Naive thymus-derived CD8-positive, alpha-beta T cell (primary cell): ENCODE data around the gene A1CF. TPM values are rescaled to one million over a fixed set of nuclear protein-coding genes. Genes with fewer than 3 reads are reported as not detected.
"Not testable (repeated sequence)": the region's sequence is repeated elsewhere in the genome, so short reads cannot be mapped to it uniquely, and the experiment has no call there.

ENCODE experiments used
- ATAC-seq, 2 donors: fragments of 150-1000 bp; cut with Tn5 transposase in 1 of 2; sonication (Bioruptor Pico), chemical (Tn5 transposase) in 1 of 2; 1 replicate in 1 of 2; 2 replicates in 1 of 2; pipeline ENCODE4 v1.10.0; 2021; ENCODE audit warnings: mild to moderate bottlenecking in 2 of 2, moderate library complexity in 2 of 2
- POLR2A ChIA-PET: fragments of 350-600 bp; sonication (Branson Sonifier 250); formaldehyde crosslinking; loops from one replicate; lab custom pipeline; 2021; ENCODE audit warnings: antibody characterized with exemption; lab: Charles Lee
- DNase-seq, 10 donors: peaks; one replicate each; pipeline versions ENCODE4 v3.0.0 to v3.0.0-alpha.2; 2020 to 2022
- H3K27ac Mint-ChIP-seq, 10 donors: one replicate each; pipeline ENCODE4 v1.8.0; 2020 to 2022; ENCODE audit warnings: mild to moderate bottlenecking in 10 of 10, mixed read lengths in 10 of 10, moderate library complexity in 4 of 10, inconsistent platforms in 1 of 10
- H3K27me3 Mint-ChIP-seq, 5 donors: one replicate each; pipeline ENCODE4 v1.8.0; 2021 to 2022; ENCODE audit warnings: mixed read lengths in 5 of 5
- H3K36me3 Mint-ChIP-seq, 3 donors: one replicate each; pipeline ENCODE4 v1.8.0; 2020 to 2022; ENCODE audit warnings: mixed read lengths in 3 of 3, mild to moderate bottlenecking in 2 of 3, inconsistent platforms in 1 of 3
- H3K4me1 Mint-ChIP-seq, 4 donors: one replicate each; pipeline ENCODE4 v1.8.0; 2021 to 2022; ENCODE audit warnings: mixed read lengths in 4 of 4
- H3K4me3 Mint-ChIP-seq, 10 donors: one replicate each; pipeline ENCODE4 v1.8.0; 2020 to 2022; ENCODE audit warnings: mild to moderate bottlenecking in 10 of 10, mixed read lengths in 10 of 10, moderate library complexity in 6 of 10, inconsistent platforms in 1 of 10
- H3K9me3 Mint-ChIP-seq, 9 donors: one replicate each; pipeline ENCODE4 v1.8.0; 2020 to 2022; ENCODE audit warnings: mixed read lengths in 9 of 9, mild to moderate bottlenecking in 3 of 9, inconsistent platforms in 1 of 9, moderate library complexity in 1 of 9
- polyA plus RNA-seq, 3 donors: library from polyadenylated mRNA; unstranded; fragments of 300-500 nt; fragmentation: Illumina TruSeq; gene quantifications; one replicate each; pipeline ENCODE4 v1.2.3, GENCODE V29; 2021
- total RNA-seq, 8 experiments: library from RNA in 2 of 8; stranded (reverse) in 2 of 8; gene quantifications; one replicate each; pipeline ENCODE4 v1.2.3 and lab custom pipeline; 2021 to 2026

A1CF gene, protein sequence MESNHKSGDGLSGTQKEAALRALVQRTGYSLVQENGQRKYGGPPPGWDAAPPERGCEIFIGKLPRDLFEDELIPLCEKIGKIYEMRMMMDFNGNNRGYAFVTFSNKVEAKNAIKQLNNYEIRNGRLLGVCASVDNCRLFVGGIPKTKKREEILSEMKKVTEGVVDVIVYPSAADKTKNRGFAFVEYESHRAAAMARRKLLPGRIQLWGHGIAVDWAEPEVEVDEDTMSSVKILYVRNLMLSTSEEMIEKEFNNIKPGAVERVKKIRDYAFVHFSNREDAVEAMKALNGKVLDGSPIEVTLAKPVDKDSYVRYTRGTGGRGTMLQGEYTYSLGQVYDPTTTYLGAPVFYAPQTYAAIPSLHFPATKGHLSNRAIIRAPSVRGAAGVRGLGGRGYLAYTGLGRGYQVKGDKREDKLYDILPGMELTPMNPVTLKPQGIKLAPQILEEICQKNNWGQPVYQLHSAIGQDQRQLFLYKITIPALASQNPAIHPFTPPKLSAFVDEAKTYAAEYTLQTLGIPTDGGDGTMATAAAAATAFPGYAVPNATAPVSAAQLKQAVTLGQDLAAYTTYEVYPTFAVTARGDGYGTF
- total RNA-seq, result not detected
- not detected for polyA plus RNA-seq
- 0 to 0.08 (median 0) reads per million in 6 experiments for total RNA-seq (lab: John Stamatoyannopoulos, UW)

DNA sequence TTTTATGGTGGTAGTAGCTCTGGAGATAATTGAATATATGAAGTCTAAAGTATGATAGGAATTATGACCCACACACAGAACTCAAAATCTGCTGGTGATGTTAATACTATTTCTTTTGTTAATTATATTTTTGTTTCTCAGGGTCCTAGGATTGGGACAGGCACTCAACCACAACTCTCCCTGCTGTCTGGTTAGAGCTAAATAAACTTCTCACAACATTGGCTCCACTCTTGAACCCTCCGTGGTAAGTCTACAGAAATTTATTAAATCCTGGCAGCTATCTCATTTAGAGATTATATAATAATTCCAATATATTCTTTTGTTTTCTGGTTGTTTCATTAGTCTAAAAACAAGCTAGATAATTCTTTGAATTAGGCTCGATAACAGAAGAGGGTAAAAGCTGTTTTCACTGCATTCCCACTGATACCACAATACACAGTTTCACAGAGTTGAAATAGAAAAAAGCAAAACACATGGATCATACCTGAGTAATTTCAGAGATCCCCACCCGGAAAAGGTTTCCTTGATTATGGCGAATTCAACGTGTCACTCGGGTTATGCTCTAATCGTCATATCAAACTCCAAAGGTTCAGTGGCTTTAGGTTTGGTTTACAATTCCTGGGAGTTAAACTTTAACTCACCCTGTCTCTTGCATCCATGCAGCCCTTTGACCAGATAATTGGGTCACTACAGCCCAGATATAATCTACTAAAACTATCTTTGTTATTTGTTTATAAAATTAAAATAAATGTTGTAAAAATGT, at the start of gene A1CF:
TSS of gene A1CF (minus strand) at position 531 of the 763 bp plus-strand sequence. CDS start 25,687 bp downstream, outside the sequence.
- ATAC-seq, result no peak
- H3K4me1 Mint-ChIP-seq, result no peaks in the 10 kb centered on the region
- H3K27me3 Mint-ChIP-seq, result peaks cover 5 to 41% (median 15%) of the 10 kb centered on the region in 5 donors

DNA sequence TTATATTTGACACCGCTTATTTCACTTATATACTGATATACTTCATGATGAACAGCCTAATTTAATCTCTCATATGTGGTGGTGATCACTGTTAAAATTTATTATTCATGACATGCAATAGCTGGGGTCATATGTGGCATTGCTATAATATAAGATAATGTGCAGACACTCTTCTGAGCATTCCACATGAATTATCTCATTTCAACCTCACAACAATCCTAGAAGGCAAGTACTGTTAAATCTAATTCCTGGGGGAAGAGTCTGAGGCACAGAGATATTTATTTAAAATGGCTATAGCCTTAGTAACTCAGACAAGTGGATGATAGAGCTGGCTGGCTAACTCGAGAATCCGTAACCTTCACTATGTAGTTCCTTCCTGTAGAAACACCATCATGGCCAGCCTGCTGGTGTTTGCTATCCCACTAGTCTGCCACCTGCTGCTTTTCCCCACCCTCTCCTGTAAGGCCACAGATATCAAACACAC, 46.6 kb upstream of the A1CF start:
- DNase-seq (no peak), ATAC-seq (no peak)
- no peaks in the 10 kb centered on the region for H3K9me3 Mint-ChIP-seq
- peaks cover 2 to 16% (median 10%) of the 10 kb centered on the region in 5 donors for H3K27me3 Mint-ChIP-seq
- no peaks in the 10 kb centered on the region for H3K4me1 Mint-ChIP-seq
- no peak overlapping the region for H3K27ac Mint-ChIP-seq
- H3K4me3 Mint-ChIP-seq, result no peak overlapping the region
- POLR2A ChIA-PET, result no interaction called here
- no peaks in the 10 kb centered on the region for H3K36me3 Mint-ChIP-seq

More for the DNA sequence above, at the start of gene A1CF:
- Mint-ChIP-seq H3K4me3 (no peak within 1 kb of the TSS), H3K9me3 (no peaks in the 10 kb centered on the region), H3K36me3 (no peaks in the 10 kb centered on the region), H3K27ac (no peak within 1 kb of the TSS)
- DNase-seq, result no peak
- POLR2A ChIA-PET, result no interaction called here

DNA sequence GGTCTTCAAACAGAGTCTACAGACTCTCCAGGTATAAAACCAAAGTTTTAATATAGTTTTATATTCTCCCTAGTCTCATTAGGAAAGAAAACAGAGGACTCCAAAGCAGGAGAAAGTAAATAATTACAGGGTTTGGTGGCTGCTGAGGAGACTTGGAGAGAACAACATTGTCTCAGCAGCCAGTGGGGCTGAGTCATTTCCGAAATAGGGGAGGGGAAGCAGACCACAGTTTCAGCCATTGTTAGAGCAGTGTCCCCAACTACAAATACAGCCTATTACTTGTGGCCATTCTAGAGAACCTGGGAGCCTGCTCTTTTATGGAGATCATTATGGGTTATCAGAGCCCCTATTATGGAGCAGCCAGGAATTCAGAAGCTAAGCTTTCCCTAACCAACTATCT, 44.2 kb upstream of the A1CF start:
- ATAC-seq (no peak), DNase-seq (no peak)
- H3K4me3 Mint-ChIP-seq, result no peak overlapping the region
- H3K4me1 Mint-ChIP-seq, result no peaks in the 10 kb centered on the region
- H3K9me3 Mint-ChIP-seq, result peaks cover 0 to 6% (median 4%) of the 10 kb centered on the region in 9 donors
- POLR2A ChIA-PET, result no interaction called here
- peaks cover 0 to 5% (median 3%) of the 10 kb centered on the region in 5 donors for H3K27me3 Mint-ChIP-seq
- H3K27ac Mint-ChIP-seq, result no peak overlapping the region
- H3K36me3 Mint-ChIP-seq, result no peaks in the 10 kb centered on the region

DNA sequence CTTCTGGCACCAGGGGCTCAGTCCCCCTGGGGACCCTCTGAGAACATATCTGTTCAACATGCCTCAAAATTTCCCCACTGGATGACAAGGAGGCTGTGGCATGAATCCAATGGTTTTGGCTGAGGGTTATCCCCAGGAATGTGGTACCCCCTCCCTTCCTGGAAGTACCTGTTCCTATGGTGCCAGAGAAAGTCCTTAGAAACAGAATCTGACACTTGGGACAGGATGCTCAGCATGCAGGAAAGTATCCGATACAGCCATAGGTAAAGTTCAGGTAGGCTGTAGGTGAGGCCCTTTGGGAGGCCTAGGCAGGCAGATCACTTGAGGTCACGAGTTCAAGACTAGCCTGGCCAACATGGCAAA, 42.7 kb upstream of the A1CF start:
- no peak for DNase-seq
- H3K4me1 Mint-ChIP-seq, result no peaks in the 10 kb centered on the region
- no peak overlapping the region for H3K27ac Mint-ChIP-seq
- H3K4me3 Mint-ChIP-seq, result no peak overlapping the region
- peaks cover 0 to 7% (median 0%) of the 10 kb centered on the region in 3 donors for H3K36me3 Mint-ChIP-seq
- H3K9me3 Mint-ChIP-seq, result peaks cover 0 to 19% (median 13%) of the 10 kb centered on the region in 9 donors
- peaks cover 0 to 10% (median 3%) of the 10 kb centered on the region in 5 donors for H3K27me3 Mint-ChIP-seq
- ATAC-seq, result no peak
- POLR2A ChIA-PET, result no interaction called here

DNA sequence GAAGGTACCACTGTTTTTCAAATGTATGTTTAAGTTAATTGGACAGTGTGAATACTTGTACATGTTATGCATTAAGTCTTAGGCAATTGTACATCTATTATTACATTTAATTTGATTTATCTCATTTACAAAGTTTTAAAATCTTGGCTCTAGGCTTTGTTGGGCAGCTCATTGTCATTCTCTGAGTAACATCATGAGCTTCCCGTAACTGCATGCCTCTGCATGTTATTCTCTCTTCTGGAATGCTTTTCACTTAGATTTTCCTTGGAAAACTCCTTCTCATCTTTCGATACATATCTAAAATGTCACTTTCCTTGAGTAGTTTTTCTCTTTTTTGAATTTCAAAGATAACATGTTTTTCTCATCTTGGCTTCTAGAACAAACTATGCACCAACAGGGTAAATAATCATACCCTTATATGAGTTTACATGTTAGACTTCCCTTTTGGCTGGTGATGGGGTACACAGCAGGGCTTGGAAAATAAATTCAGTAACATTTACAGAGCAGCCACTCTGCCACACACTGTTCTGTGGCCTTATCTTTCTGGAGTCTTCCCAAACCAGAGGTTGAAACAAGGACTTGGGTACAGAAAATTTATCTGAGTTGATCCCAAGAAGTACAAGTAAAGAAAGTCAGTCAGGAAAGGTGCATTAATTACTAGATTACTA, 42.2 kb upstream of the A1CF start:
- Mint-ChIP-seq H3K9me3 (peaks cover 0 to 19% (median 14%) of the 10 kb centered on the region in 9 donors), H3K4me3 (no peak overlapping the region), H3K36me3 (peaks cover 0 to 7% (median 0%) of the 10 kb centered on the region in 3 donors), H3K4me1 (no peaks in the 10 kb centered on the region), H3K27ac (no peak overlapping the region), H3K27me3 (peaks cover 0 to 10% (median 3%) of the 10 kb centered on the region in 5 donors)
- ATAC-seq (no peak), DNase-seq (no peak)
- POLR2A ChIA-PET, result no interaction called here

DNA sequence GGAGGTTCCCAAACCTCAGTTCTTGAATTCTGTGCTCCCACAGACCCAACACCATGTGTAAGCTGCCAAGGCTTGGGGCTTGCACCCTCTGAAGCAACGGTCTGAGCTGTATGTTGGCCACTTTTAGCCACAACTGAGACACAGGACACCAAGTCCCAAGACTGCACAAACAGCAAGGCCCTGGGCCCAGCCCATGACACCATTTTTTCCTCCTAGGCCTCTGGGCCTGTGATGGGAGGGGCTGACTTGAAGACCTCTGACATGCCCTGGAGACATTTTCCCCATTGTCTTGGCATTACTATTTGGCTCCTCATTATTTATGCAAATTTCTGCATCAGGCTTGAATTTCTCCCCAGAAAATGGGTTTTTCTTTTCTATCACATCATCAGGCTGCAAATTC, 38.0 kb upstream of the A1CF start:
- DNase-seq, POLR2A ChIA-PET, ATAC-seq, H3K4me1 Mint-ChIP-seq, H3K27ac Mint-ChIP-seq, H3K4me3 Mint-ChIP-seq: not testable (repeated sequence)
- Mint-ChIP-seq H3K36me3 (peaks cover 0 to 17% (median 0%) of the 10 kb centered on the region in 3 donors), H3K27me3 (peaks cover 0 to 11% (median 0%) of the 10 kb centered on the region in 5 donors), H3K9me3 (peaks cover 0 to 30% (median 17%) of the 10 kb centered on the region in 9 donors)

DNA sequence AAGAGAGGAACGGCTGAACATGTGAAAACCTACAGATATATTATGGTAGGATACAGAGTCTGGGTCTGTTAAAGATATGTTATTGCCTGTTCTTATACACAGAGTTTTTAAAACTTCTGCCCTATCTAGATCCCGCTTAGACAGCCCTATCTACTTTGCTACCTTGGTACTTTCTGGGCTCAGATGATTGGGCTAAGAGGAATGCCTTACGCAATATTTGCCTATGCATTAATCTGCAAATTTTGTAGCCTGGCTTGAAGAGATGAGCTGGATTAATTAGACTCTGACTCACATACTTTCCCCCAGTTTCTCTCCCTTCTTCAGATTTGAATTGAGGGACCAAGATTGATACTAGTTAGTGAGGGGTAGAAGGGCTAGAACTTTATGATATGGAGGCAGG, 33.6 kb upstream of the A1CF start:
- H3K9me3 Mint-ChIP-seq, result peaks cover 0 to 20% (median 8%) of the 10 kb centered on the region in 9 donors
- POLR2A ChIA-PET, result no interaction called here
- H3K36me3 Mint-ChIP-seq, result peaks cover 0 to 14% (median 0%) of the 10 kb centered on the region in 3 donors
- no peak overlapping the region for H3K4me3 Mint-ChIP-seq
- H3K27me3 Mint-ChIP-seq, result peaks cover 0 to 23% (median 0%) of the 10 kb centered on the region in 5 donors
- no peak for ATAC-seq
- no peak overlapping the region for H3K27ac Mint-ChIP-seq
- DNase-seq, result no peak
- H3K4me1 Mint-ChIP-seq, result no peaks in the 10 kb centered on the region

DNA sequence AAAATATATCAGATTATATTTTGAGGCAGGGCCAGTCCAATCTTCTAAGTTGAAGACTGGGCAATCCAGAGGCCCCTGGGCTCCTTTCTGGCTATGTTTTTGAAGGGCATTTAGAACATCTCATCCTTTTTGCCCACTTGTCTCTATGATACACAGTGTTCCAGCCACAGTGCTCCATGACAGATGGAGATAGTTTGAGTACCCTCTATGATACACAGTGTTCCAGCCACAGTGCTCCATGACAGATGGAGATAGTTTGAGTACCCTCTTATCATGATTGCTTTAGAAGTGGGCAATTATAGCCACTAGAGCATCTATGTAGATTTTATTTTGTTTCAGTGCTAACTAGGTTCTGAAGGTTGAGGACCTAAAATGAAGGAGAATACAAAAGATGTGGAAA, 33.1 kb upstream of the A1CF start:
- DNase-seq (no peak), ATAC-seq (no peak)
- peaks cover 0 to 20% (median 0%) of the 10 kb centered on the region in 5 donors for H3K27me3 Mint-ChIP-seq
- H3K27ac Mint-ChIP-seq, result no peak overlapping the region
- POLR2A ChIA-PET, result no interaction called here
- peaks cover 0 to 19% (median 5%) of the 10 kb centered on the region in 9 donors for H3K9me3 Mint-ChIP-seq
- no peaks in the 10 kb centered on the region for H3K4me1 Mint-ChIP-seq
- no peak overlapping the region for H3K4me3 Mint-ChIP-seq
- H3K36me3 Mint-ChIP-seq, result peaks cover 0 to 11% (median 0%) of the 10 kb centered on the region in 3 donors

DNA sequence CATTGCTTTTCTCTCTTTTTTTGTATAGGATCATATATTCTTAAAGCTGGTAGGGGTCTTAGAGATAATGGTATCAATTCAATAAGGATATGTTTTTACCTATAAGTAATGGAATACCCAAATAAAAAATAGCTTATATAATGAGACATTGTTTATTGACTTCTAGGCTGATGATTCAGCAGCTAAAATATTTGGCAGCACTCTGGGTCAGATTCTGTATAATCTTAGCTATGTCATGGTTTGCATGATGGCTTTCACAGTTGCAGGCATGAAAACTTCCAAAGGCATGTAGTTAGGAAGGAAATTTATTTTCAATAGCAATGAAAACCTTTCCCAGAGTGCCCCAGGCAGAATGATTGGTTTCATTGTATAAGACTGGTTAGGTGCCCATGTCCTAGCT, 32.1 kb upstream of the A1CF start:
- H3K36me3 Mint-ChIP-seq, result peaks cover 0 to 10% (median 0%) of the 10 kb centered on the region in 3 donors
- ATAC-seq, result no peak
- no peaks in the 10 kb centered on the region for H3K4me1 Mint-ChIP-seq
- H3K27ac Mint-ChIP-seq, result no peak overlapping the region
- H3K27me3 Mint-ChIP-seq, result peaks cover 0 to 20% (median under 1%) of the 10 kb centered on the region in 5 donors
- no peak overlapping the region for H3K4me3 Mint-ChIP-seq
- POLR2A ChIA-PET, result no interaction called here
- H3K9me3 Mint-ChIP-seq, result peaks cover 0 to 22% (median 5%) of the 10 kb centered on the region in 9 donors
- DNase-seq, result no peak

DNA sequence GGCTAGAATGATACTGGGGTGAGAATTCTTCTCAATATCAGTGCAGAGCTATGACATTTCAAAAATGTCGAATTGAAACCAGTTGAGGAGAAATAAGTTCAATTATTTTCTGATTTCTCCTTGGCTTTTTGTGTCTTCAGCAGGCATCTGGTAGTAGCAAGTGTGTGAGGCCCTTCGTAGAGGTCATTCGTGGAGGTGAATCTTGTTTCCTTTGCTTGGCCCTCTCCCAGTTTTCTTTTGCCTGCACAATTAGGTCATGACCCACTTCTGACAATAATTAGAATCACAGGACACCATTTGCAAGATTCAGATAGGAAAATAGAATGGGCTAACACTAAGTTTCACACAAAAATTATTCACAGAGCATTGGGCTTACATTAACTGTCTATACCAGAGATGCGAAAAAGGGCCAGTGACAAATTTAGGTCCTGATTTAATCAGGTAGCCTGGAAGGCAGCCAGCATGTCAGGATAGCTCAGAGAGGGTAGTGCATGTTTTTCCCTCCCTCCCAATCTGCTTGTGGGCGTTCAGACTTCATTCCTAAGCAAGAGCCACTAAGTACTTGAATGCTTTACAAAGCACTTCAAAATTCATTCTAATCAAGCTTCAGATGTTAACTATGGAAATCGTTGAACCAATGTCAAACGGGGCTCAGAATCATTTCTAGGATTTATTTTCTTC, 24.0 kb upstream of the A1CF start:
- peaks cover 0 to 10% (median 0%) of the 10 kb centered on the region in 9 donors for H3K9me3 Mint-ChIP-seq
- H3K27ac Mint-ChIP-seq, result no peak overlapping the region
- no peaks in the 10 kb centered on the region for H3K4me1 Mint-ChIP-seq
- ATAC-seq (no peak), DNase-seq (no peak)
- POLR2A ChIA-PET, result no interaction called here
- H3K27me3 Mint-ChIP-seq, result peaks cover 0 to 5% (median 0%) of the 10 kb centered on the region in 5 donors
- no peak overlapping the region for H3K4me3 Mint-ChIP-seq
- H3K36me3 Mint-ChIP-seq, result no peaks in the 10 kb centered on the region

DNA sequence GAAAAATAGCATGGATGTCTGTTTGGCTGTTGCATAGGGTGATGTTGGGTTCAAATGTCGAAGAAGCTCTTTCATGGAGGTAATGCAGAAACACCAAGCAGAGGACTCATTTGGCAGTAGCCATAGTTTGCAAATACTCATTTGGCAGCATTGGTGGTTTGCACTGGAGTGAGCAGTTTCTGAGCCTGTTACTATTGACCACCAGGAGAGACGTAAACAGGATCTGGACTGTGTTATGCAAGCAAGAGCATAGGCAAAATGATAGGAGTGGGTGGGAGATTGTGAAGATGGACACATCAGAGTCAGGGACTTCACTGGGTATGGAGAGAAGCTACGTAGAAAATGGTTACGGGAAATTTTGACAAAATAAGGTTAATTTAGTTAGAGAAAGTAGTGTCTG, 22.9 kb upstream of the A1CF start:
- H3K4me1 Mint-ChIP-seq, result no peaks in the 10 kb centered on the region
- no peaks in the 10 kb centered on the region for H3K36me3 Mint-ChIP-seq
- POLR2A ChIA-PET, result no interaction called here
- no peak for ATAC-seq
- no peak overlapping the region for H3K4me3 Mint-ChIP-seq
- H3K9me3 Mint-ChIP-seq, result peaks cover 0 to 6% (median 2%) of the 10 kb centered on the region in 9 donors
- no peak for DNase-seq
- H3K27me3 Mint-ChIP-seq, result peaks cover 0 to 5% (median 0%) of the 10 kb centered on the region in 5 donors
- H3K27ac Mint-ChIP-seq, result no peak overlapping the region

DNA sequence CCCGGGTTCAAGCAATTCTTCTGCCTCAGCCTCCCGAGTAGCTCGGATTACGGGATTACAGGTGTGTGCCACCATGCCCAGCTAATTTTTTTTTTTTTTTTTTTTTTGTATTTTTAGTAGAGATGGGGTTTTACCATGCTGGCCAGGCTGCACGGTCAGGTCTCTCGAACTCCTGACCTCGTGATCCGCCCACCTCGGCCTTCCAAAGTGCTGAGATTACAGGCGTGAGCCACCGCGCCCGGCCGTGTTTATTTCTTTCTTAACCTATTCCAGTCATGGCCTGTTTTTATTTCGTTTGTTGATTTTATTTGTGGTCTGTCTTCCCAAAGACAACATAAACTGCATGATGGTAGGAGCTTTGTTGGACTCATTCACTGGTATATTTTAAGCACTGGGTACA, 20.4 kb upstream of the A1CF start:
- H3K27ac Mint-ChIP-seq, H3K9me3 Mint-ChIP-seq, H3K36me3 Mint-ChIP-seq, H3K4me1 Mint-ChIP-seq, ATAC-seq, H3K4me3 Mint-ChIP-seq, DNase-seq, POLR2A ChIA-PET: not testable (repeated sequence)
- peaks cover 0 to 16% (median 4%) of the 10 kb centered on the region in 5 donors for H3K27me3 Mint-ChIP-seq
